Mesendoderm (in vitro differentiated cells): ENCODE data around the gene P2RY6.

Experiments
- DNase-seq: peaks from one replicate; pipeline ENCODE4 v3.0.0; 2013
- H2AK5ac ChIP-seq: 2 replicates; pipeline ENCODE4 v1.6.1; 2013; ENCODE audit warnings: low read length, inconsistent platforms
- H2BK120ac ChIP-seq: 2 replicates; pipeline ENCODE4 v1.6.1; 2013; ENCODE audit warnings: low read depth, mild to moderate bottlenecking, low read length, moderate library complexity, mixed read lengths
- H2BK15ac ChIP-seq: replicated peaks from 2 replicates; pipeline ENCODE4 v1.6.1; 2013; ENCODE audit warnings: low read depth, mild to moderate bottlenecking, moderate library complexity
- H2BK5ac ChIP-seq: 2 replicates; pipeline ENCODE4 v1.6.1; 2013; ENCODE audit warnings: low read length, inconsistent platforms
- H3K18ac ChIP-seq: 2 replicates; pipeline ENCODE4 v1.6.1; 2013; ENCODE audit warnings: mild to moderate bottlenecking, low read length, mixed read lengths
- H3K23ac ChIP-seq: one replicate; pipeline ENCODE4 v1.6.1; 2013; ENCODE audit warnings: low read length
- H3K27ac ChIP-seq: 2 replicates; pipeline ENCODE4 v1.5.1; 2013; ENCODE audit warnings: low read depth, mild to moderate bottlenecking, inconsistent platforms, low read length, moderate library complexity
- H3K27me3 ChIP-seq: 2 replicates; pipeline ENCODE4 v1.6.1; 2013; ENCODE audit warnings: low read length, control low read depth, mild to moderate bottlenecking, inconsistent platforms; ENCODE audit not compliant: insufficient read depth, poor library complexity
- H3K36me3 ChIP-seq: 2 replicates; pipeline ENCODE4 v1.6.1; 2013; ENCODE audit warnings: low read length, inconsistent platforms; ENCODE audit not compliant: control insufficient read depth, insufficient read depth
- H3K4ac ChIP-seq: one replicate; pipeline ENCODE4 v1.6.1; 2013; ENCODE audit warnings: low read depth, mild to moderate bottlenecking, low read length, moderate library complexity
- H3K4me1 ChIP-seq: 2 replicates; pipeline ENCODE4 v1.6.1; 2013; ENCODE audit warnings: low read depth, low read length, inconsistent platforms; ENCODE audit not compliant: control insufficient read depth
- H3K4me2 ChIP-seq: 2 replicates; pipeline ENCODE4 v1.6.1; 2013; ENCODE audit warnings: low read length
- H3K4me3 ChIP-seq: 2 replicates; pipeline ENCODE4 v1.5.1; 2013; ENCODE audit warnings: mild to moderate bottlenecking, low read length
- H3K56ac ChIP-seq: one replicate; pipeline ENCODE4 v1.6.1; 2013; ENCODE audit warnings: low read length
- H3K79me1 ChIP-seq: 2 replicates; pipeline ENCODE4 v1.6.1; 2013; ENCODE audit warnings: low read length, inconsistent platforms
- H3K79me2 ChIP-seq: 2 replicates; pipeline ENCODE4 v1.6.1; 2013; ENCODE audit warnings: mild to moderate bottlenecking, low read length; ENCODE audit not compliant: control insufficient read depth, insufficient read depth
- H3K9ac ChIP-seq: 2 replicates; pipeline ENCODE4 v1.6.1; 2013; ENCODE audit warnings: low read length, inconsistent platforms
- H4K5ac ChIP-seq: one replicate; pipeline ENCODE4 v1.6.1; 2013; ENCODE audit warnings: low read length
- H4K8ac ChIP-seq: one replicate; pipeline ENCODE4 v1.6.1; 2013; ENCODE audit warnings: low read depth, mild to moderate bottlenecking, control low read depth, low read length, moderate library complexity
- WGBS: extraction: QIAGEN DNeasy Blood & Tissue Kit; methylation state at CpG from one replicate; pipeline ENCODE4 v1.1.7; 2013; ENCODE audit warnings: low lambda C conversion rate, missing lambda C conversion rate; ENCODE audit not compliant: insufficient coverage; ENCODE audit errors: extremely low coverage; 5-methylcytosine and 5-hydroxymethylcytosine counted together

The P2RY6 gene

DNA sequence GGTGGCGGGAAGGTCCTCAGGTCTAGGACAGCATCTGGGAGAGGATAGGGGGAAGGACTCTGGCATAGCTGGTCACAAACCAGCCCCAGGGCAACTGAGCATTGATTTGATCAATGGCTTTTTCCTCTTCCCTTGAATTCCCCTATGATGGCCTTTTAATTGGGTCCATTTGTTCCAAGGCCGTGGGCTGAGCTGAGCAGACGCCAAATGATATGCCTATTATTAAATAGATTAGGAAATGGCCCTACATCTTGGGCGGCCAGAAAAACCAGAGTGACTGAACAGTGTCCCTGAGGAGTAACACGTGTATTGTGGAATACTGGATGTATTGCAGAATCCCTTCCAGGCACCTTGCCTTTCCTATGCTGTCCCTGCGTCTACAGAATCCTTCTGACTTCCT lies 26.7 kb upstream of the P2RY6 start:
- Histone ChIP-seq H3K27me3 (no peaks in the 10 kb centered on the region), H2AK5ac (no peak overlapping the region), H3K4me3 (no peak overlapping the region), H2BK120ac (no peak overlapping the region), H3K4me2 (no peak overlapping the region), H3K23ac (no peak overlapping the region), H3K36me3 (no peaks in the 10 kb centered on the region), H3K9ac (no peak overlapping the region), H4K8ac (no peak overlapping the region), H3K4ac (no peak overlapping the region), H3K79me1 (no peaks in the 10 kb centered on the region), H2BK15ac (no peak overlapping the region), H3K18ac (no peak overlapping the region), H2BK5ac (no peak overlapping the region), H4K5ac (no peak overlapping the region), H3K27ac (no peak overlapping the region), H3K79me2 (no peaks in the 10 kb centered on the region), H3K4me1 (no peaks in the 10 kb centered on the region), H3K56ac (no peak overlapping the region)
- WGBS: no CpG with 5 or more reads among the region's 6 CpGs
- no peak for DNase-seq

DNA sequence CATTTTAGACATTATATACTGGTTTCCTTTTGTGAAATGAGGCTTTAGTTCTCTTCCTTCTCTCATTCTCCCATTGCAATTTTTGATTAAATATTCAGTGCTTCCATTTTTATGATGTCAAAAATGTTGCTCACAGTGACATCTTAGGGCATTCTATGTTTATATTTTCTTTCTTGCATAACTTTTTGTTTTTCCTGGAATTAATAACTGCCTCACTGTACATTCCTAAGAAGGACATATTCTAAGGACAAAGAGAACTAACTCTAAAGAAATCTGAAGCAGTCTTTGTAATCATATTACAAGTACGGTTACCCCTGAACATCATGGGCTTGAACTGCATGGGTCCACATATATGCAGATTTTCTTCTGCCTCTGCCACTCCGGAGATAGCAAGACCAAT lies 25.8 kb upstream of the P2RY6 start:
- H4K5ac ChIP-seq: no peak overlapping the region
- H3K18ac ChIP-seq: no peak overlapping the region
- no peak overlapping the region for H3K4ac ChIP-seq
- no peak overlapping the region for H3K4me2 ChIP-seq
- H3K36me3 ChIP-seq: no peaks in the 10 kb centered on the region
- no peaks in the 10 kb centered on the region for H3K27me3 ChIP-seq
- no peak overlapping the region for H3K4me3 ChIP-seq
- H2AK5ac ChIP-seq: no peak overlapping the region
- H3K4me1 ChIP-seq: no peaks in the 10 kb centered on the region
- no peaks in the 10 kb centered on the region for H3K79me2 ChIP-seq
- H3K56ac ChIP-seq: no peak overlapping the region
- no peak overlapping the region for H2BK15ac ChIP-seq
- H3K9ac ChIP-seq: no peak overlapping the region
- H3K23ac ChIP-seq: no peak overlapping the region
- no peak for DNase-seq
- H2BK5ac ChIP-seq: no peak overlapping the region
- H3K79me1 ChIP-seq: no peaks in the 10 kb centered on the region
- no CpG with 5 or more reads among the region's 2 CpGs for WGBS
- H2BK120ac ChIP-seq: no peak overlapping the region
- no peak overlapping the region for H4K8ac ChIP-seq
- H3K27ac ChIP-seq: no peak overlapping the region

DNA sequence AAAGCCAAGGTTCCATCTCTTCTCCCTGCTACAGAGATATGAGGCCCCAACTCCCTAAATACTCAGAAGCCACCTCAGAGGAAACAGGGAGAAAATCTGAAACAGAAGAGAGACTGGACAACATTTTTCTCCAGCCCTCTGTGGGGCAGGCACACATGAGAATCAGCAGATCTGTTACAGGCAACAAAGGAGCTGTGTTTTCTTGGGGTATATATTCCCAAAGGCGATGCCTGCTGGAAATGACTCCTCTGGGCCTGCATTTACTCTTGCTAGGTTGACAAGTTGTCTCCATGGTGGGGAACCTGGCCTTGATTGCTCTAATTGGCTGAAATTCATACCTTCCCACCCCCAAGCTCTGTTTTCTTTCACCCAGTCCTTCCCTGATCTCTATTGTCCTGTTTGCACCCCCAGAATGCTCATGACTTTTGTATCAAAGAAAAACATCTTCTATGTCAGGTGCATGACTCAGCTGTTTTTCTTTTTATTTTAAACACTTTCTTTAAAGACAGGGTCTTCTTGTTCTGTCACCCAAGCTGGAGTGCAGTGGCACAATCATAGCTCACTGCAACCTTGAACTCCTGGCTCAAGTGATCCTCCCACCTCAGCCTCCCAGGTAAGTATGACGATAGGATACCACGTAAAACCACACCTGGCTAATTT lies 23.5 kb upstream of the P2RY6 start:
- H3K18ac ChIP-seq: no peak overlapping the region
- no peak overlapping the region for H2BK5ac ChIP-seq
- no peaks in the 10 kb centered on the region for H3K27me3 ChIP-seq
- no peak overlapping the region for H3K56ac ChIP-seq
- no peak overlapping the region for H3K23ac ChIP-seq
- H3K9ac ChIP-seq: no peak overlapping the region
- H2AK5ac ChIP-seq: no peak overlapping the region
- H3K79me2 ChIP-seq: no peaks in the 10 kb centered on the region
- no peaks in the 10 kb centered on the region for H3K36me3 ChIP-seq
- H2BK120ac ChIP-seq: no peak overlapping the region
- no peak overlapping the region for H3K27ac ChIP-seq
- H3K4me2 ChIP-seq: no peak overlapping the region
- no peak overlapping the region for H2BK15ac ChIP-seq
- H3K79me1 ChIP-seq: no peaks in the 10 kb centered on the region
- no CpG with 5 or more reads among the region's 3 CpGs for WGBS
- no peak for DNase-seq
- H3K4me3 ChIP-seq: no peak overlapping the region
- no peak overlapping the region for H3K4ac ChIP-seq
- H4K8ac ChIP-seq: no peak overlapping the region
- H3K4me1 ChIP-seq: no peaks in the 10 kb centered on the region
- no peak overlapping the region for H4K5ac ChIP-seq

DNA sequence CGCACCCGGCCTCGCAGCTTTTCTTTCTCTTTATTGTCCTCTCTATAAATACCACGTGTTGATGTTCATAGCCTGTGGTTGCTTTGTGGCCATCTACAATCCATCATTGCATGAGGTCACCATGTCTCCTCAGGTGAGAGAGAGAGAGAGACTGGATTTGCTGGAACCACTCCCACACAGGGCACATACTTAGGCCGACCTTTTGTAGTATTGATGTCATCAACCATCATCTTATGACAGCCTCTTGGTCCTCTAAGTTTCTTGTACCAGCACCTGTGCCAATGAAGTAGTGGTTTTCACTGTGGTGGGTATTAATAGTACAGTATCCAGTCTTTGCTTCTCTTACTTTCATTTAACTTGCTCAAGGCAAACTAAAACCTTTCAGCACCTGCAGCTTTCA lies 22.8 kb upstream of the P2RY6 start:
- Histone ChIP-seq H3K27me3 (no peaks in the 10 kb centered on the region), H3K4ac (no peak overlapping the region), H3K27ac (no peak overlapping the region), H3K79me1 (no peaks in the 10 kb centered on the region), H2BK5ac (no peak overlapping the region), H3K4me3 (no peak overlapping the region), H3K23ac (no peak overlapping the region), H3K79me2 (no peaks in the 10 kb centered on the region), H3K9ac (no peak overlapping the region), H2BK120ac (no peak overlapping the region), H3K36me3 (no peaks in the 10 kb centered on the region), H3K56ac (no peak overlapping the region), H4K5ac (no peak overlapping the region), H2AK5ac (no peak overlapping the region), H3K18ac (no peak overlapping the region), H2BK15ac (no peak overlapping the region), H3K4me1 (no peaks in the 10 kb centered on the region), H3K4me2 (no peak overlapping the region), H4K8ac (no peak overlapping the region)
- no CpG with 5 or more reads among the region's 5 CpGs for WGBS
- no peak for DNase-seq

DNA sequence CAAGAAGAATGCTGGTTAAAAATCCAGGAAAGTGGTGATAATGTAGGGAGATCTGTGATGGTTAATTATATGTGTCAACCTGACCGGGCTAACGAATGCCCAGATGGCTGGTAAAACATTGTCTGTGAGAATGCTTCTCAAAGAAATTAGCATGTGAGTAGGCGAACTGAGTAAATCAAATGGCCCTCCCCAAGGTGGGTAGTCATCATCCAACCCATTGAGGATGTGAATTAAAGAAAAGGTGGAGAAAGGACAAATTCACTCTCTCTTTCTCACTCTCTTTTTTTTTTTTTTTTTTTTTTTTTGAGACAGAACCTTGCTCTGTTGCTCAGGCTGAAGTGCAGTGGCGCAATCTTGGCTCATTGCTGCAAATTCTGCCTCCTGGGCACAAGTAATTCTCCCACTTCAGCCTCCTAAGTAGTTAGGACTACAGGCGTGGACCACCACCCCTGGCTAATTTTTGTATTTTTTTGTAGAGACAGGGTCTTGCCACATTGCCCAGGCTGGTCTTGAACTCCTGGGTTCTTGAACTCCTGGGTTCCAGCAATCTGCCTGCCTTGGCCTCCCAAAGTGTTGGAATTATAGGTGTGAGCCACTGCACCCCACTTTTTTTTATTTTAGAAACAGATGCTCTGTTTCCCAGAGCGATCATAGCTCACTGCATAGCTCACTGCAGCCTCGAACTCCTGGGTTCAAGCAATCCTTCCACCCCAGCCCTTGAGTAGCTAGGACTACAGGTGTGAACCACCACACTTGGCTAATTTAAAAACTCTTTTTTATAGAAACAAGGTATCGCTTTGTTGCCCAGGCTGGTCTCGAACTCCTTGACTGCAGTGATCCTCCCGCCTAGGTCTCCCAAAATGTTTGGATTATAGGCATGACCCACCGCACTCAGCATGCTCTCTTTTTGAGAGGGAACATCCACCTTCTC lies 22.0 kb upstream of the P2RY6 start:
- Histone ChIP-seq H2BK120ac (no peak overlapping the region), H3K18ac (no peak overlapping the region), H2BK15ac (no peak overlapping the region), H3K4ac (no peak overlapping the region), H3K9ac (no peak overlapping the region), H3K27me3 (no peaks in the 10 kb centered on the region), H3K4me3 (no peak overlapping the region), H2BK5ac (no peak overlapping the region), H3K23ac (no peak overlapping the region), H4K5ac (no peak overlapping the region), H3K79me1 (no peaks in the 10 kb centered on the region), H4K8ac (no peak overlapping the region), H3K27ac (no peak overlapping the region), H3K36me3 (no peaks in the 10 kb centered on the region), H3K4me1 (no peaks in the 10 kb centered on the region), H3K4me2 (no peak overlapping the region), H2AK5ac (no peak overlapping the region), H3K56ac (no peak overlapping the region), H3K79me2 (no peaks in the 10 kb centered on the region)
- no peak for DNase-seq
- no CpG with 5 or more reads among the region's 11 CpGs for WGBS
